ENCODE results near the gene CDH4. TPM values are rescaled to one million over a fixed set of nuclear protein-coding genes. Genes with fewer than 3 reads are reported as not detected.

CDH4 gene
- total RNA-seq, 1 donor from 2014 or later, result 0.23 TPM

- no peak for DNase-seq (ENCODE audit: low spot score)
- no peak overlapping the region for H3K4me3 Mint-ChIP-seq (ENCODE audit: unreplicated experiment)
- H3K27me3 Mint-ChIP-seq (ENCODE audit: unreplicated experiment), result peaks cover 6% of the 10 kb centered on the region
Measured at GRCh38 chr20:61480158-61480825, 228.2 kb downstream of the CDH4 start.

DNA sequence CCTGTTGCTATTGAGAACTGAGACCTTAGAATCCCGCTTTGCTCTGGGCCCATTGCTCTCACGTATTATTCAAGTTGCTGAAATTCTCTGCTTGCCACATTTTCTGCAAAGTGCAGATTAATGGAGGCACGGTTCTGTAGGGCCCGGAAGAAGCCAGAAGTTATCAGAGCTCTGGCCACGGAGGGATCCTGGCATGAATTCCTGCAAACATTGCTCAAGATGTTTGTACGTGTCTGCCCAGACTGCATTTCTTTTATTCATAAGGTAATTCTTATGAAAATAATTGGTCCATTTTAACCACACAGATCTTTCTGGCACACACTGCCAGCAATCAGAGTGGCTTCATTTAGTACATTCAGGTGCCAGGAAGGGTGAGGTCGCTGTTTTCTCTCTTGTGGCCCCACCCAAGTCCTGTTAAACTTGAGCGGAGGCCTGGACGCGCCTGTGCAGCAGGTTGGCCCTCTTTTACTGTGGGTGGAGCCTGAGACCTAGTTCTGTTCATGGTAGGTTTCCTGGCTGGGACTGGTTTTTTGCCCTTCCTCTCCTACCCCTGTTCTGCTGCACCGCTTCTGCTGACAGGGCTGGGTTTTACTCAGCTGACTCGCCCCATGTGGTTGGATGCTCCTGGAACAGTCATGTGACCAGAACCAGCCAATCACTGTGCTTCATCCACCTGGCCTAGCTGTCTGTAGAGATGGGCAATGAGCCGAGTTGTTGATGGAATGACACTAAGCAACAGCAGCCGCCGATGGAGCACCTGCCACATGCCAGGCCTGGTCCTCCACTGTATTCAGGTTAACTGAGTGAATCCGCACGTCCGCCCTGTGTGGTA is 230.2 kb downstream of the CDH4 start:
- Mint-ChIP-seq H3K27me3 (ENCODE audit: unreplicated experiment) (peaks cover 2% of the 10 kb centered on the region), H3K27ac (ENCODE audit: unreplicated experiment) (no peak overlapping the region), H3K36me3 (ENCODE audit: low read depth, unreplicated experiment) (no peaks in the 10 kb centered on the region), H3K9me3 (ENCODE audit: unreplicated experiment) (no peaks in the 10 kb centered on the region), H3K4me1 (ENCODE audit: unreplicated experiment) (no peaks in the 10 kb centered on the region), H3K4me3 (ENCODE audit: unreplicated experiment) (no peak overlapping the region)
- DNase-seq (ENCODE audit: low spot score), result no peak
- no peak for TF ChIP-seq CTCF (IDR thresholded peaks at IDR 0.05; ENCODE audit: unreplicated experiment)

More at GRCh38 chr20:61480158-61480825, 228.2 kb downstream of the CDH4 start:
- no peak for TF ChIP-seq CTCF (IDR thresholded peaks at IDR 0.05; ENCODE audit: unreplicated experiment)
- Mint-ChIP-seq H3K9me3 (ENCODE audit: unreplicated experiment) (no peaks in the 10 kb centered on the region), H3K27ac (ENCODE audit: unreplicated experiment) (no peak overlapping the region), H3K4me1 (ENCODE audit: unreplicated experiment) (no peaks in the 10 kb centered on the region), H3K36me3 (ENCODE audit: low read depth, unreplicated experiment) (no peaks in the 10 kb centered on the region)

DNA sequence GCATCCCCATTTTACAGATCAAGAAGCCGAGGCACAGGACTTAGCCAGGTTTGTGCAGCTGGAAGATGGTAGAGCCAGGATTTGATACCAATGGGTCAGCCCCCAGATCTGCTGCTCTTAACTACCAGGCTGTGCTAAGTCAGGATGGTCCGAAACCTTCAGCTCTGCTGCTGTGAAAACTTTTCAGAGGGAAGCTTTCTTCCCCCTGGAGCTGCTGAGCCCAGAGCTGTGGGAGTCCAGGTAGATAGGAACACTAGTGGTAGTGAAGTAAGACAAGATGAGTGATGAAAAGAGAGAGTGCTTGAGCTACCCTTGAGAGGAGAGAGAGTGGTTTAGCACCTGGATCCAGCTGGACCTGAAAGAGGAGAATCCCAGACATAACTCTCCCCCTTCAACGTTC is 230.8 kb downstream of the CDH4 start:
- H3K36me3 Mint-ChIP-seq (ENCODE audit: low read depth, unreplicated experiment), result no peaks in the 10 kb centered on the region
- peaks cover 2% of the 10 kb centered on the region for H3K27me3 Mint-ChIP-seq (ENCODE audit: unreplicated experiment)
- H3K27ac Mint-ChIP-seq (ENCODE audit: unreplicated experiment), result no peak overlapping the region
- H3K4me3 Mint-ChIP-seq (ENCODE audit: unreplicated experiment), result no peak overlapping the region
- no peak for DNase-seq (ENCODE audit: low spot score)
- H3K4me1 Mint-ChIP-seq (ENCODE audit: unreplicated experiment), result no peaks in the 10 kb centered on the region
- no peak for TF ChIP-seq CTCF (IDR thresholded peaks at IDR 0.05; ENCODE audit: unreplicated experiment)
- no peaks in the 10 kb centered on the region for H3K9me3 Mint-ChIP-seq (ENCODE audit: unreplicated experiment)

DNA sequence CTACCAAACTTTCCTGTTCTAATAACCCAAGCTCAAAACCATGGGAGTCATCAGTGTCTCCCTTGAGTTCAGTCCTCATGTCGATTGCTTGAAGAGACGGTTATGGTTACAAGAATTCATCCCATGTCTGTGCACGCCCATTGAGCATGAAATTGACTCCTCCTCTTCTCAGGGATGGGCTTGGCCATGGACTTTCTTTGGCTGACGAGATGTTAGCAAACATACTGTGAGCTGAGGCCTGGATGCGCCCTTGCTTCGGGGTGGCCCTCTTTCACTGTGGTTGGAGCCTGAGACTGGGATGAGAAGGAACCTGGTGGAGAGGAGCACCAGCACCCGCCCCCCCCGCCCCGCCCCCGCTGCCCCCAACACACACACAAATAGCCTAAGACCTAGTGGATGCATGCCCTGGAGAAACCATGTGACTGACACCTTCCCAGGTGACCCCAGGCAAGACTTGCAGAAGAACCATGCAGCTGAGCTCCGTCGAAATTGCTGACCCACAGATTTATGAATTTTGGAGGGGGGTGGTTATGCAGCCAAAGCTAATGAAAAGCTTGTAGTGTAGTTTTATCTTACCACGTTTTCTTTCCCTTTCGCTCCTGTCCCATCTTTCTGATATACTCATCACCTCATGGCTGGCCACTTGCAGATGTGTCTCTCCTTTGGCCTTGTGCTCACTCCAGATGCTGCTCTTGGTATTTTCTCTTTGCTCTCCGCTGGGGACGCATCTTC is 231.4 kb downstream of the CDH4 start:
- Mint-ChIP-seq H3K36me3 (ENCODE audit: low read depth, unreplicated experiment) (no peaks in the 10 kb centered on the region), H3K27me3 (ENCODE audit: unreplicated experiment) (peaks cover 2% of the 10 kb centered on the region), H3K9me3 (ENCODE audit: unreplicated experiment) (no peaks in the 10 kb centered on the region), H3K27ac (ENCODE audit: unreplicated experiment) (no peak overlapping the region), H3K4me1 (ENCODE audit: unreplicated experiment) (no peaks in the 10 kb centered on the region), H3K4me3 (ENCODE audit: unreplicated experiment) (no peak overlapping the region)
- TF ChIP-seq CTCF (IDR thresholded peaks at IDR 0.05; ENCODE audit: unreplicated experiment), result no peak
- no peak for DNase-seq (ENCODE audit: low spot score)

All from endothelial cell (in vitro differentiated cells).